Activated T-cell treated with anti-CD3 and anti-CD28 coated beads, Interleukin-2, amount 50 U/mL, for 48 hours (primary cell): ENCODE results near the gene NWD2.
"Not testable (repeated sequence)": the region's sequence is repeated elsewhere in the genome, so short reads cannot be mapped to it uniquely, and the experiment has no call there.

Source experiments
- DNase-seq, 2 experiments: peaks; one replicate each; pipeline ENCODE4 v3.0.0-alpha.2; 2020

The NWD2 gene

GRCh38 chr4:37244583-37245390 lies at the start of gene NWD2:
TSS of gene NWD2 (plus strand) at chr4:37244743. CDS start at chr4:37245068, 325 bp downstream.
- peak in 1 of 2 experiments; percentile 18 for DNase-seq

GRCh38 chr4:37197899-37198298 lies 46.6 kb upstream of the NWD2 start:
- no peak for DNase-seq

DNA sequence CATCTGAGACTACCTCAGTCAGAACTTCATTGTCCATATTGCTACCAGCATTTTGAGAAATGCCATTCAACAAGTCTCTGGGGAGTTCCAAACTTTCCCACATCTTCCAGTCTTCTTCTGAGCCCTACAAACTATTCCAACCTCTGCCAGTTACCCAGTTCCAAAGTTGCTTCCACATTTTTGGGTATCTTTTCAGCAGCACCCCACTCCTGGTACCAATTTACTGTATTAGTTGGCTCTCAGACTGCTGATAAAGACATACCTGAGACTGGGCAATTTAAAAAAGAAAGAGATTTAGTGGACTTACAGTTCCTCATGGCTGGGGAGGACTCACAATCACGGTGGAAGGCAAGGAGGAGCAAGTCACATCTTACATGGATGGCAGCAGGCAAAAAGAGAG lies 39.8 kb upstream of the NWD2 start:
- DNase-seq, result not testable (repeated sequence)

GRCh38 chr4:37216209-37216608 lies 28.3 kb upstream of the NWD2 start:
- DNase-seq, result no peak

DNA sequence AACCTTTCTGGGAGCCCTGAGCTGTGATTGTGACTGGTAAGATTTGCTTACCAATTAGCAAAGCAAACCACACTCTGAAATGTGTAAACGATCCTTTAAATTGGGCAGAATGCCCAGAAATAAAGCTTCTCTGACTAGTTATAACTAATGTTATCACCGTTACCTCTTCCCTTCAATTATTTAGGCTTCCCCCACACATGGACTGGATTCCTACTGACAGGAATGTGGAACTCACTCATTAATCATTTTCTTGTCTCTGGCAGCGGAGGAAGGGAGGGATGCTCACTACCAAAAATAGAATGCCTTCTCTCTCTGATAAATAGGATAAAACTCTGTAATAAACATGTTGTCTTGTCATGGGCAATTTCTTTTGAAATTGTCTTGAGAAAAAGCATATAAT lies 25.3 kb upstream of the NWD2 start:
- no peak for DNase-seq

GRCh38 chr4:37219990-37220389 lies 24.6 kb upstream of the NWD2 start:
- DNase-seq, result no peak

GRCh38 chr4:37220685-37221084 lies 23.9 kb upstream of the NWD2 start:
- DNase-seq, result no peak

- DNase-seq, result no peak
These were observed 20.8 kb upstream of the NWD2 start for GRCh38 chr4:37223732-37224131.

DNA sequence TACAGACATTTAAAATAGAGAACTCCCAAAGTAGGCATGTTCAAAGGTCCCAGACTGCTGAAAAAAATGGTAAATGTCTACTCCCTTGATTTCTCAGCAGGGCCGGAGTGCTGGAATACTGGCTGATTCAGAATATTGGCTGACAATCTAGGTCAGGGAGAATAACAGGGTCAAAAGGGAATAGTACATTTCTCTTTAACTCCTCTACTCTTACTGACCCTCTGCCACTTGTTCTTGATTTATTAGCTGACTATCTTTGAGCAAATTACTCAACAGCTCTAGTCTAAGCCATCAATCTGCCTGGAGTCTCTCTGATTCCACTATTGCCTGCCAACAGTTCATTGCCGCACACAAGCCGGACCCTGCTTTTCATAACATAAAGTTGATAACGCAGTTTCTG lies 19.7 kb upstream of the NWD2 start:
- DNase-seq, result no peak

GRCh38 chr4:37225778-37226177 lies 18.8 kb upstream of the NWD2 start:
- DNase-seq, result no peak

GRCh38 chr4:37232315-37232714 lies 12.2 kb upstream of the NWD2 start:
- no peak for DNase-seq

DNA sequence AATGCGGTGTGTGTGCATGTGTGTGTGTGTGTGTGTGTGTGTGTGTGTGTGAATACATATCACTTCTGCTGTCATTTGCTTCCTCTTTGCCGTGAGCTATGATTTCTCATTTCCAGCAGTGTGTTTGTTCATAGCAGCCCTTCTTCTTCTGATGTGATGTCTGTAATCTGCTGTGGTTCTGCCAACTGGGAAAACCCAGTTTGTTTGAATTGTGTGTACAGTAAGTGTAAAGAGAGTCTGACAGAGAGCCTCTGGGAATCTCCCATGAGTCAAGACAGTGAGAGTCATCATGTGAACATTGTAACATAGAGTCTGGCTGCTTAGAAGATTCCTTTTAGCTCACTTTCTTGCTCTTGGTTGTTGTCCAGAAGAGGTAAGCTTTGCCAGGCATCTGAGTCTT lies 8.4 kb upstream of the NWD2 start:
- DNase-seq, result no peak

- DNase-seq, result no peak
These were observed 2.9 kb upstream of the NWD2 start for GRCh38 chr4:37241647-37242046.

- DNase-seq, result no peak
These were observed 1.5 kb upstream of the NWD2 start for GRCh38 chr4:37243051-37243450.

- peak in 1 of 2 experiments; percentile 21 for DNase-seq
These were observed 591 bp upstream of the NWD2 start for GRCh38 chr4:37243722-37244582.

- DNase-seq, result no peak
These were observed 930 bp downstream of the NWD2 start for GRCh38 chr4:37245391-37245954.

DNA sequence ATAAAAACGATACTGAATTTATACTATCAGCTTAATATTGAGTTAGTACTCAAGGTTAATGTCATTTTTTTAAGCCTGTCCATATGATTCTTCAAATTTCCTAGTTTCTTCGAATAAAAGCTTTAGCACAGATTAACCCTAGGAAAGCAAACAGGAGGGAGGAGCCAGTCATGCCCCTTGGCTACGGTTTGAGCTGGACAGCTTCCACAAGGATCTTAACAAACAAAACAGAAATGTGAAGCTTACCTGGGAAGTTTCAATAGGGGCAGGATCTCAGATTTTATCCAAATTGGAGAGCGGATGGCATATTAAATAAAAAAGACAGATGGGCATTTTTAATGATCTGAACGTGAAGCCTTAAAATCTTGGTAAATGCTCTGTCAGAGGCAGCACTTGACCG lies 2.3 kb downstream of the NWD2 start:
- no peak for DNase-seq

GRCh38 chr4:37258221-37258620 lies 13.7 kb downstream of the NWD2 start:
- no peak for DNase-seq

DNA sequence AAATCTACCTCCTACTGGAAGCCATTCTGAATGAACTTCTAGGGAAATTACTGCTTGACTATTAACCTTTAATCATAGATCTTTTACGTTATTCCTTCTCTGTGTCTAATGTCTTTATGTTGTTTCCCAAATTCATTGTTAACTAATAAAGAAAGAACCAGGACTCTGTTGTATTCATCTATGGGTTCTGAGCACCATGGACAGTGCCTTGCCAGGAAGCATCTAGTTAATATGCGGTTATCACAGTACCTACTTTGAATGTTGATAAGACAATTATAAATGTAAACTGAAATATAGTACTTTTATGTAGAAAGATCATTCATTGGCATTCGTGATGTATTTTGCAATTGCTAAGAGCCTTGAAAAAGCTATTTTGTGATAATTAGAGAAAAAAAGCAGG lies 23.8 kb downstream of the NWD2 start:
- DNase-seq, result no peak

GRCh38 chr4:37279121-37279520 lies 34.6 kb downstream of the NWD2 start:
- DNase-seq, result no peak

- DNase-seq, result no peak
These were observed 35.5 kb downstream of the NWD2 start for GRCh38 chr4:37279894-37280592.

GRCh38 chr4:37299468-37299867 lies 54.9 kb downstream of the NWD2 start:
- no peak for DNase-seq

- no peak for DNase-seq
These were observed 60.1 kb downstream of the NWD2 start for GRCh38 chr4:37304612-37305011.
